Stomach (tissue), 4 donors: ENCODE results near the gene NHS.

ENCODE experiments used
- POLR2A ChIP-seq, 4 donors: fragments of 450-650 bp; IDR thresholded peaks; one replicate each; pipeline ENCODE4 v1.6.1; 2016; ENCODE audit warnings: antibody characterized with exemption in 4 of 4, control low read depth in 2 of 4, mild to moderate bottlenecking in 1 of 4, moderate library complexity in 1 of 4
- TF ChIP-seq, protein P1 (sequence below), 7 experiments: fragments of 450-650 bp in 4 of 7; fragments of 200-600 bp in 3 of 7; sonication (generic) in 3 of 7; IDR thresholded peaks; one replicate each; pipeline ENCODE4 v1.5.1; 2016 to 2019; ENCODE audit warnings: antibody characterized with exemption in 7 of 7, control low read depth in 2 of 7, mild to moderate bottlenecking in 1 of 7

DNA sequence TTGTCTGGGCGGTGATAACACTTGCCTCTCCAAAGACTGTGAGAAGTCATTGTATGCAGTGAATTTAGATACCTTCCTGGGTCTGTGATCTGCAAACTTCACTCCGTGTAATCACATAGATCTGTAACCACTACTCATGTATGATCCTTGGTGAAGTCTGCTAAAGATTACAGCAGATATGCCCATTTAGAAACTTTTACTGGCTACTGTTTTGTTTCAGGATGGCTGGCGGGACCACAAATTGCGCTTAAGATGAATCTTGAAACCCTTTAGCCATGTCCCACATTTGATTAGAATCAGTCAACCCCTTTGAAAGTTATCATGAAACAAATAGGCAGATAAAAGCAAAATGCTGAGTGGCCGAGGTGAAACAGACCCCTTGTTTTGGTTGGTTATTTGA is 235.8 kb downstream of the NHS start:
- TF ChIP-seq, protein P1, sequence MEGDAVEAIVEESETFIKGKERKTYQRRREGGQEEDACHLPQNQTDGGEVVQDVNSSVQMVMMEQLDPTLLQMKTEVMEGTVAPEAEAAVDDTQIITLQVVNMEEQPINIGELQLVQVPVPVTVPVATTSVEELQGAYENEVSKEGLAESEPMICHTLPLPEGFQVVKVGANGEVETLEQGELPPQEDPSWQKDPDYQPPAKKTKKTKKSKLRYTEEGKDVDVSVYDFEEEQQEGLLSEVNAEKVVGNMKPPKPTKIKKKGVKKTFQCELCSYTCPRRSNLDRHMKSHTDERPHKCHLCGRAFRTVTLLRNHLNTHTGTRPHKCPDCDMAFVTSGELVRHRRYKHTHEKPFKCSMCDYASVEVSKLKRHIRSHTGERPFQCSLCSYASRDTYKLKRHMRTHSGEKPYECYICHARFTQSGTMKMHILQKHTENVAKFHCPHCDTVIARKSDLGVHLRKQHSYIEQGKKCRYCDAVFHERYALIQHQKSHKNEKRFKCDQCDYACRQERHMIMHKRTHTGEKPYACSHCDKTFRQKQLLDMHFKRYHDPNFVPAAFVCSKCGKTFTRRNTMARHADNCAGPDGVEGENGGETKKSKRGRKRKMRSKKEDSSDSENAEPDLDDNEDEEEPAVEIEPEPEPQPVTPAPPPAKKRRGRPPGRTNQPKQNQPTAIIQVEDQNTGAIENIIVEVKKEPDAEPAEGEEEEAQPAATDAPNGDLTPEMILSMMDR (IDR thresholded peaks at IDR 0.05) = no peak
- TF ChIP-seq POLR2A (IDR thresholded peaks at IDR 0.05) = no peak
